ENCODE data around the gene OPRM1. TPM values are rescaled to one million over a fixed set of nuclear protein-coding genes. Genes with fewer than 3 reads are reported as not detected.
"Not testable (repeated sequence)": the region's sequence is repeated elsewhere in the genome, so short reads cannot be mapped to it uniquely, and the experiment has no call there.

The OPRM1 gene
- total RNA-seq, 2 donors from 2014 or later: not detected

DNA sequence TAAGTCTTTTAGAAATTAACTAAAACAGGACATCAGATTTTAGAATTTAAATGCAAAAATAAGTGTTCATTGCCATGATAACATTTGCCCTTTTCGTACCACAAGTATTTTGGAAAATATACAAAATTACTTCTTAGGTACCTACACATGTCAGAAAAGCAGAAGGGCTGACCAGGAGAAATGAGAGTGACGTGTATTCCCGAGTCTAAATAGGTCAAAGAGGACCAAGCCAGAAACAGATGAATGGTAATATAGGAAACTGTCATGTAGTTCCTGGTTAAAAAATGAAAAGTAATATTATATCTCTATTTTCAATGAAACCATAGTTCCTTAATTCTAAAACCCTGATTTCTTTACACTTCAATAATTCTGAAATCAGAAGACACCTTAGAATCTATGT lies 191.4 kb downstream of the OPRM1 start:
- ATAC-seq (no peak), DNase-seq (no peak)
- intact Hi-C loops (cut with DNase I): no loop called here

DNA sequence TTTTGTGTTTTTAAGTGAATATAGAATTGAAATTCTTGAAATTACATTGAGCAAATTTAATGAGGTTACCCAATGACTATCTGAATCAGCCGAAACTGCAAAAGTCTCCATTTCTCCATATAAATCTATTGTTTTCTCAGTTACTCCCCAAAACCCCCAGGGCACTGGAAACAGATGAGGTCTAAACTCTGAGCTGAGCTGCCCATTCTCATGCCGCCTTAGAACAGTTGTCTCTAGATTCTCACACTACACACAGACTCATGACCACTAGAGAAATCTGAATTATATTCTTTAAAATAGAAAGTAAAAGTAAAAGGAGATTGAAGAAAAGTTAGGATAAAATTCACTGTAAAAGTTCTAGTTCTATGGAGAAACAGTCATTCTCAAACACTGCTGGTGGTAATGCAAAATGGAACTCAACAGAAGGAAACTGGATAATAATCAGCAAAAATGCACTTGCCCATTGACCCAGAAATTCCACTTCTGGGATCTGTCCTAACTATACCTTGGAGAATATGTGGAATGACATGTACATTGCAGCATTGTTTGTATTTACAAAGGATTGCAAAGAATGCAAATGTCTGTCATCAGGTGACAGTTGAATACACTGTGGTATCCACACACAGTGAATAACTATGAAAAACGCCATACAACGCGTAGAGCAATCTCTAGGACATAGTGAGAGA lies 192.0 kb downstream of the OPRM1 start:
- no peak for DNase-seq
- ATAC-seq: no peak
- intact Hi-C loops (cut with DNase I): no loop called here

DNA sequence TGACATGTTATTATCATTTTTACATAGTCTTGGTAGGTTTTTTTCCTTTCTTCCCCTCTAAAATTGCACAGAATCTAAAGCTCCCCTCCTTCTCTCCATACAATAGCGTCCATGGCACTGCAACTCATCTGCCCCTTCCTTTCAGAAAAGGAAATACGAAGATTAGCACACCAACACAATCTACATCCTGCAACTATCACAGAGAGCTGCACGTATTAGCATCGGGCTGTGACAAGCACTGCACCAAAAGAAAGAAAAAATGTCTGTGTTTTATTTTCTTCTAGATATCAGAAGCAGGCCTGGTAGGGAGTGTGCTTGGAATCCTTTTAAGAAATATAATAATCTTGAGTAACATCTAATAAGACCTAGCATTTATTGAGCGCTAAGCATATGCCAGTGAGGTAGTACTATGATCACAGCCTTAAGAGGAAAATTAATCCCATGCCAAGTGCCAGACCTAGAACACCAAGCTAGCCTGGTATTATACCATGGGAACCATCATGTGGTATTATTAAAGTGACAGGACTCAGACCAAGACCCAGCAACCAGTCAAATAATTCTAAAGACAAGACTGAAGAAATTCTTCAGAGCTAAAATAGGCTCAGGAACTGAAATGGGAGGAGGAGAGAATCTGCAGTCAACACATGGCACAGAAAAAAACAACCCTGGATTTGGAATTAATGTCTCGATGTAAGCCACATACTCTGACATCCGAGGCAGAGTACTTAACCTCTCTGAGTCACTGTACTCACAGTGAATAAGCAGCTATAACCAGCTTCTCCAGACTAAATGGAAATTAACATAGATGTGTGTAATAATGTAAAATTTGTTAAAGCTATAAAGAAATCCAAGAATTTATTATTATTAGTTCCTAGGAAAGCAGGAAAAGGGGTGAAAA lies 193.2 kb downstream of the OPRM1 start:
- intact Hi-C loops (cut with DNase I): no loop called here
- no peak for DNase-seq
- no peak for ATAC-seq

DNA sequence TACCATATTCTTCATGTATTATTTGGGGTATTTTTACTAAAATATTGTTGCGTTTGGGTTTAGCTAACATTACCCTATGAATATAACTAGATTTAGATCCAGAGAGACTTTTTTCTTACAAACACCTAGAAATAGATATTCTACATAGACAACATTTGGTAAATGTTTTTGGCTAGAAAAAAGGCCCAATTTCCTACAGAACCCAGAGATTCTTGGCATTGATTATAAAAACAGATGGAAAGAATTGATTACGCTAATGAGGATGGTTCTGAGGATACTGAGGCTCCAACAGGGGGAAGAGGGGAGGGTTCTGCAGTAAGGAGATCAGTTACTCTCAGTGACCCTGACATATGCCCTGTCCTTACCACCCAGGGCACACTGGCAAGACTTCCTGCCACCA lies 194.3 kb downstream of the OPRM1 start:
- intact Hi-C loops (cut with DNase I): no loop called here
- DNase-seq (no peak), ATAC-seq (no peak)

DNA sequence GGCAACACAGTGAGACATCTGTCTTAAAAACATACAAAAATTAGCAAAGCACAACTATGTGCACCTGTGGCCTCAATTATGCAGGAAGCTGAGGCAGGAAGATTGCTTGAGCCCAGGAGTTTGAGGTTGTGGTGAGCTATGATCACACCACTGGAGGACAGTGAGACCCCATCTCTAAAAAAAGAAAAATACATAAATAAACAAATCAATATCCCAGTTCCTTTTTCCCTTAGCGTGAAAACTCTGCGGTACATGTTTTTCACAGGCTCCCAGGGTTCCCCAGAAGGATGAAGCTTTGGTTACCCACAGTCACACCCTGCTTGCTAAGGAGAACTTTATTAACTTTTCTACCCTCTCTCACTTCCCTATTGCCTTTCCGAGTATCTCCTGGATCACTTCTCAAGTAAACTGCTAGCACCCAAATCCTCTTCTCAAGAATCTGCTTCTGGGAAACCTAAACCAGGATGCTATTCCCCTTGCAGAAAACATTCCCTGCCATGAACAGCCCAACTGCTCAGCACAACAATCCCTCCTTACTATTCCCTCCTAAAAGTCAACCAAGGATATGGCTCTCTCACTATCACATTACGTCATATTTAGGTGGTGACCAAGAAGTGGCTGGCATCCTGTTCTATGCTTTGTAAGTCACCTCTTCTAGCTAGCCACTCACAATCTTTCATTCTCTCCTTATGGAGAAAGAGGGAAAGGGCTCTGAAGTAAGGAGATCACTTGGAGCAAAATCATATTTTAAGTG lies 195.2 kb downstream of the OPRM1 start:
- DNase-seq: no peak
- intact Hi-C loops (cut with DNase I): no loop called here
- peak in 1 of 2 donors; percentile 44 for ATAC-seq

DNA sequence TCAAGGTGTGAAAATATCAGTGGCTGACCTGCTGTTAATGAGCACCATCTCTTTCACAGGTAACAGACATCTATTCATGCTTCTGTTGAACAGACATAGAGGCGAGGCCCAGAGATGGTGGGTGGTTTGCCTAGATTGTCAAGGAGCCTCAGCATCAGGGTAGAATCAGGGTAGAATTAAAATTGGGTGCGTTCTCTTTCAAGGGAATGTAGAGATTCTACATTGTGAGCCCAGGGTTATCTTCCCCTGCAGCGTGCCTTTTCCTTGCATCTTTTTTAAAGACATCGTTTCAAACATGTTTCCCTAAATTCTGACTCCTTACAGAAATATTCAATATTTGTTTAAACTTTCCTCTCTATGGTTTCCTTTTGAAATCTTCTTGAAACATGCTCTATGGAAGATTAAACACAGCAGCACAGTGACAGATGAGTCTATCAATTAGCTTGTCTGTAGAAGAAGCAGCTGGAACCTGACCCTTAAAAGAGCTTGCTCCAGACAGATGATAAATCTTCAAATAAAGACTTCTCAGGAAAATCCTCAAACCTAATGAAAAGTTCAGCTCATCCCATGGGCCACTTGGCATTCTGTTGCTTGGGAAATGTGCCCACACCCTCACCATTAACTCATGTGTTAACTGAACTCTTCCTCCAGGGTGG lies 197.7 kb downstream of the OPRM1 start:
- intact Hi-C loops (cut with DNase I): no loop called here
- DNase-seq: no peak

DNA sequence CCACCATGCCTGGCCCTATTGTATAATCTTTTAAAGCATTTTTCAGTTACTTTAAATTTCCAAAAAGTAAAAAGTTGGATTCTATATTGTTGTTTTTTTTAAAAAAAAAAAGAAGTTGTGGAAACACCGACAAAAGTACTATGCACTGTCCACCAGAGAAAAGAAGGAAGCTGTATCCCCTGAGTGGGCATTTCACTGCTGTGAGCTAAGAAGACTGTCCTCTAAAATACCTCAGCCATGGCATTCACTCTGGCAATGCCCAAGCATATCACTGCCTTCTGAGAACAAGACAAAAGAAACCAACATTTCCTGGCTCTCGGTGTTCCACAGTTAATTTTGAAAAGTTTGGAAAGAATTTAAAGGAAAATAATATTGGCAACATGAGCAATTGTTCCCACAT lies 199.8 kb downstream of the OPRM1 start:
- no peak for DNase-seq
- ATAC-seq: no peak
- intact Hi-C loops (cut with DNase I): no loop called here

More for the DNA sequence above, 197.7 kb downstream of the OPRM1 start:
- ATAC-seq: no peak

DNA sequence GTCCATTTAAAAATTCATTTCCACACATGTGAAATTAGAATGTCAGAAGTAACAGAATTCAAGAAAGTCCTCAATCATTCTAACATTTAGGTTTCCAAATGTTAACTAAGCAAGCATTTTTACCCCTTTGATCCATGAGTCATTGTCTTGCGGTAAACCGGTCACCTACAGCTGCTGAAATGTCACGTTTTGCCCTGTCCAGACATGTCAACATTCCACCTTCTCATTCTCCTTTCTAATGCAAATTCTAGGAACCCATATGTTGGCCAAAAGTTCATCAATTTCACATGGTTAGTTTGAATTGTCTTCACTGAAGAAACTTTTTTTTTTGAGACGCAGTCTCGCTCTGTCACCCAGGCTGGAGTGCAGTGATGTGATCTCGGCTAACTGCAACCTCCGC lies 200.4 kb downstream of the OPRM1 start:
- ATAC-seq (no peak), DNase-seq (no peak)
- intact Hi-C loops (cut with DNase I): no loop called here

GRCh38 chr6:154241061-154241460 lies 202.0 kb downstream of the OPRM1 start:
- ATAC-seq; intact Hi-C loops (cut with DNase I); DNase-seq: not testable (repeated sequence)

DNA sequence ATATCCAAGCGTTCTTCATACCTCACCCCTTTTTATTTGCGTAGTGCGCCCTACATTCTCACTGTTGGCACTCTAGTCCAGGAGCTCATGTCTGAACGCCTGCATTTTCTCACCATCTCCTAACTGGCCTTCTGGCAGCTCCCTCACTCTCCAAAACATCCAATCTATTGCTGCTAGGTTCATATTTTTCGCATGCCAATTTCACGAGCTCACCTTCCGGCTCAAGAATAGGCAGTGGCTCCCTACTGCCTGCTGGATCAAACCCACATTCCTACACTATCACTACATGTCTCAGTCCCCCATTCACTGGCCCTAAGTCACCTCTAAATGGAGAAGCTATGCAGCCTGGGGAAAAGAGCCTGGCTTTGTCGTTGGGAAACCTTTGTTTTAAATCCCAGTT lies 202.5 kb downstream of the OPRM1 start:
- no peak for DNase-seq
- ATAC-seq: no peak
- intact Hi-C loops (cut with DNase I): no loop called here

GRCh38 chr6:154242617-154243357 lies 203.7 kb downstream of the OPRM1 start:
- DNase-seq (no peak), ATAC-seq (no peak)
- intact Hi-C loops (cut with DNase I): no loop called here

GRCh38 chr6:154243793-154244750 lies 205.0 kb downstream of the OPRM1 start:
- no peak for ATAC-seq
- no peak for DNase-seq
- intact Hi-C loops (cut with DNase I): no loop called here

GRCh38 chr6:154245506-154245905 lies 206.5 kb downstream of the OPRM1 start:
- intact Hi-C loops (cut with DNase I): no loop called here
- DNase-seq: no peak

DNA sequence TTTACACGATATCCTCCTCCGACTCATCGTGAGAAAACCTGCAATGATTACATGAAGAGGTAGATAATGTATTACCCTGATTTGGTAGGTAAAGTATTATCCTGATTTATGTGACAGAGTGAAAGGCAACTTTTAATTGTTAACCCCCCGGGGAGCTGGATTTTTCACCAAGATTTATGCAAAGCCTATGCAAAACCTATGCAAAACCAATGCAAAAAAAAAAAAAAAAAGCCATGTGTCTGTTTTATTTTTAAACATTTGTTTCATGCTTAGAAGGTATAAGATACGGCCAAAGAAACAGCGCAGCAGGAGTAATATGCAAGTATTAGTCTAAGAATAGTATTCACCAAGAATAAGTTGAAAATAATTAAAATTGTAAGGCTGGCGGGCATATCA lies 207.7 kb downstream of the OPRM1 start:
- ATAC-seq (no peak), DNase-seq (no peak)
- intact Hi-C loops (cut with DNase I): no loop called here

More at GRCh38 chr6:154245506-154245905, 206.5 kb downstream of the OPRM1 start:
- no peak for ATAC-seq

DNA sequence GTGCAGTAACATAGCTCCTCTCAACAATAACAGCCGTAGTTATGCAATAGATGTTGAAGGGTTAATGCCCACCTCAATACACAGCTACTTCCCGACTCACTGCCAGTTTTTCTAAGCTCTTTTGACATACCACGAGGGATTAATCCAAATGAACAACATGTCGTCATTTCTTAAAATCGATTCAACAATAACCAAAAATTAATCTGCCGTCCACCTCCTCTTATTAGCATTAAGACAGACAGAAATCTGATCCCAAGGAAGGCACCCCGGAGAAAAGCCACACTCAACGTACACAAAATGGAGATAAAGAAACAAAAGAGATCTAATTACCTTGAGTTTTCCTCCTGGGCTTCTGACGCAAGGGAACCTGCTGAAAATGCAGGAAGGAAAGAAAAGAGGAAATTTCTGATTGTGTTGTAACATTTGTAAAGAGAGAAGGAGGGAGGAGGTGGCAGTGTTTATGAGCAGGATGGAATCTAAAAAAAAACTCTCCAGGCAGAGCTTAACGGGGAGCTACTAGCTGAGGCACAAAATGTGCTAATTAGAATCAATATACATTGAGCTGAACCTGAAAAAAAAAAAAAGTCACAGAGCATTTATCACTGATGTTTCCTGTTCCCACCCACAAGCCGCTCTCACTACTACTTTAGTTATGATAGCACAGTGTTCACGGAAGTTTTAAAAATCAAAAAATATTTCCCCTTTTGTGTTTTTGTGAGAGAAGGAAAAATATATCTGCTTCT lies 208.2 kb downstream of the OPRM1 start:
- DNase-seq (no peak), ATAC-seq (peak in 1 of 2 donors; percentile 47)
- intact Hi-C loops (cut with DNase I): no loop called here

GRCh38 chr6:154249499-154250298 lies 210.7 kb downstream of the OPRM1 start:
- ATAC-seq: no peak
- no peak for DNase-seq
- intact Hi-C loops (cut with DNase I): no loop called here

Data from left cardiac atrium (tissue), 4 donors.